Stimulated activated CD4-positive, alpha-beta T cell treated with anti-CD3 and anti-CD28 coated beads, Interleukin-12 subunit alpha, Interleukin-12 subunit beta, amount 100 ng/mL, for 24 hours (primary cell): ENCODE results near the gene TCF19.
"Not testable (repeated sequence)": the region's sequence is repeated elsewhere in the genome, so short reads cannot be mapped to it uniquely, and the experiment has no call there.

Source experiments
- DNase-seq, 2 experiments: peaks; one replicate each; pipeline ENCODE4 v3.0.0-alpha.2; 2020; ENCODE audit warnings: low read depth in 2 of 2

Gene TCF19

DNA sequence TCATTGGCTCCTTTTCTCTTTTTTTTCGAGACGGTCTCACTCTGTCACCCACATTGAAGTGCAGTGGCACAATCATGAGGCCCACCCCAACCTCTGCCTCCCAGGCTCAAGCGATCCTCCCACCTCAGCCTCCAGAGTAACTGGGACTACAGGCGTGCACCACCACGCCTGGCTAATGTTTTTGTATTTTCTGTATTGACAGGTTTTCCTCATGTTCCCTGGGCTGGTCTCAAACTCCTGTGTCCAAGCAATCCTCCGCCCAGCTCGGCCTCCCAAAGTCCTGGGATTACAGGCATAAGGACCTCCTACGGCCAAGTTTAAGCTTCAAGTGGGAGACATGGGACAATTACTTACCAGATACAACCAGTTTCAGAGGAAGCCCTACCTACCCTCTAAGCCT, 21.5 kb downstream of the TCF19 start:
- DNase-seq = no peak

- peak in 1 of 2 experiments; percentile 25 for DNase-seq
Measured at GRCh38 chr6:31180500-31180899, 22.1 kb downstream of the TCF19 start.

DNA sequence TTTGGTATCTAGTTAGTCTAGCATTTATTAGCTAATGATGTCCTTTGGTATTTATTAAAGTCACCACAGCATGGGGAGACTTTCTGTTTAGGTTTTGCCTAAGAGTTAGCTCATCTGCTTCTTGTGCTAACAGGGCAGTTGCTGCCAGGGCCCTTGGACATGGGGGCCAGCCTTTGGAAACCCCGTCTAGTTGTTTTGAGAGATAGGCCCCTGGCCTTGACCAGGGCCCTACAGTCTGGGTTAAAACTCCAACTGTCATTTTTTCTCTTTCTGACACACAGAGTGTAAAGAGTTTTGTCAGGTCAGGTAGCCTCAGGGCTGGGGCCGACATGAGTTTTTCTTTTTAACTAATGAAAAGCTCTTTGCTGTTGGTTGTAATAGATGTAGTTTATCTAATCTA, 24.9 kb downstream of the TCF19 start:
- not testable (repeated sequence) for DNase-seq

DNA sequence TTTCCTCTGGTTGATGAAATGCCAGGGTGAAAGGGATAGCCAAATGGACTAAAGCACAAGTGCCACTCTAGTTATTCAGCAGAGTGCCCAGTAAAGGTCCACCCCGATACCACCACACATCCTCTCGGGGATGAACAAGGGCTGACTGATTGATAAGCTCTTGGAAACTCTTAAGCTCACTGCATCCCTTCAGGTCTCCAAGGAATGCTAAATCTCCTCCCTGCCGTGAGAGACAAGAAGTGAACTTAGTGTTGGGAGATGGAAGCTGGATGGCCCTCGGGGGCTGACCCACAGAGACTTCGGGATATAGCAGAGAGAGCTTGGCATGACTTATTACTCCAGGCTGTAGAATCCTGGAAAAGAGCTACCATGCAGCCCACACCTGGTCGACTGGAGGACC, 25.5 kb downstream of the TCF19 start:
- not testable (repeated sequence) for DNase-seq

- DNase-seq = not testable (repeated sequence)
Measured at GRCh38 chr6:31185695-31186051, 27.3 kb downstream of the TCF19 start.

- DNase-seq = no peak
Measured at GRCh38 chr6:31186052-31186734, 27.8 kb downstream of the TCF19 start.

DNA sequence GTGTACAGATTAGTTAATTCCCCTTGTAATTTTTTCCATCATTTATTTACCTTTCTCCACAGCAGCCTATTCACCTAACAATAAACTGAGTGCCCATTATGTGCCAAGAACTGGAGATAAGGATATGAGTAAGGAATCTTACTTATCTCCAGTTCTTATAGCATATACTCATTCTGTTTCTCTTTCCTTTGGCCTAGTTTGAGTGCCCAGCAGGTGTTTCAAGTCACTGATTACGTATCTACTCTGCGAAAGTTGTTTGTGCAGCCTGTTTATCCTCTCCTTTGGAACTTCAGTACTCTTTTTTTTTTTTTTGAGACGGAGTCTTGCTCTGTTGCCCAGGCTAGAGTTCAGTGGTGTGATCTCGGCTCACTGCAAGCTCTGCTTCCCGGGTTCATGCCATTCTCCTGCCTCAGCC, 29.4 kb downstream of the TCF19 start:
- DNase-seq = no peak

DNA sequence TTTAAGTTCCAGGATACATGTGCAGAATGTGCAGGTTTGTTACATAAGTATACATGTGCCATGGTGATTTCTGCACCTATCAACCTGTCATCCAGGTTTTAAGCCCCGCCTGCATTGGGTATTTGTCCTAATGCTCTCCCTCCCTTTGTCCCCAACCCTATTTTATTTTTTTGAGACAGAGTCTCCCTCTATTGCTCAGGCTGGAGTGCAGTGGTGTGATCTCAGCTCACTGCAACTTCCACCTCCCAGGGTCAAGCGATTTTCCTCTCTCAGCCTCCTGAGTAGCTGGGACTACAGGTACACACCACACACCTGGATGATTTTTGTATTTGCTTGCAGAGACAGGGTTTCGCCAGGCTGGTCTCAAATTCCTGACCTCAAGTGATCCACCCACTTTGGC, 30.8 kb downstream of the TCF19 start:
- DNase-seq = not testable (repeated sequence)

- DNase-seq = no peak
Measured at GRCh38 chr6:31190488-31190887, 32.1 kb downstream of the TCF19 start.

DNA sequence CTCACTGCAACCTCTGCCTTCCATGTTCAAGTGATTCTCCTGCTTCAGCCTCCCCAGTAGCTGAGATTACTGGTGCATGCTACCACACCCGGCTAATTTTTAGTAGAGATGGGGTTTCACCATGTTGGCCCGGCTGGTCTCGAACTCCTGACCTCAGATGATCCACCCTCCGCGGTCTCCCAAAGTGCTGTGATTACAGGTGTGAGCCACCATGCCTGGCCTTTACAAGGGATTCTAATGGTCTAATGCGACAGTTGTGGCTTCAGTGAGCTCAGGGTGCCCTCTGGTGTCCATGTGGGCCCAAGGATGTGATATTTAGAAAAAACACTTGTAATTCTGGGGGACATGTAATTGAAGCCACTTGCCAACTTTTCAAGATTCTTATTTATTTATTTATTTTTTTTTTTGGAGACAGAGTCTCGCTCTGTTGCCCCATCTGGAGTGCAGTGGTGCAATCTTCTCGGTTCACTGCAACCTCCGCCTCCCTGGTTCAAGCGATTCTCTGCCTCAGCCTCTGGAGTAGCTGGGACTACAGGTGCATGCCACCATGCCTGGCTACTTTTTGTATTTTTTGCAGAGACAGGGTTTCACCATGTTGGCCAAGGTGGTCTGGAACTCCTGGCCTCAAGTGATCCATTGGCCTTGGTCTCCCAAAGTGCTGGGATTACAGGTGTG, 34.2 kb downstream of the TCF19 start:
- peak in 1 of 2 experiments; percentile 47 for DNase-seq

GRCh38 chr6:31193206-31193605, 34.8 kb downstream of the TCF19 start:
- DNase-seq = no peak

- DNase-seq = no peak
Measured at GRCh38 chr6:31194061-31194834, 35.9 kb downstream of the TCF19 start.

- DNase-seq = not testable (repeated sequence)
Measured at GRCh38 chr6:31195308-31195979, 37.1 kb downstream of the TCF19 start.

DNA sequence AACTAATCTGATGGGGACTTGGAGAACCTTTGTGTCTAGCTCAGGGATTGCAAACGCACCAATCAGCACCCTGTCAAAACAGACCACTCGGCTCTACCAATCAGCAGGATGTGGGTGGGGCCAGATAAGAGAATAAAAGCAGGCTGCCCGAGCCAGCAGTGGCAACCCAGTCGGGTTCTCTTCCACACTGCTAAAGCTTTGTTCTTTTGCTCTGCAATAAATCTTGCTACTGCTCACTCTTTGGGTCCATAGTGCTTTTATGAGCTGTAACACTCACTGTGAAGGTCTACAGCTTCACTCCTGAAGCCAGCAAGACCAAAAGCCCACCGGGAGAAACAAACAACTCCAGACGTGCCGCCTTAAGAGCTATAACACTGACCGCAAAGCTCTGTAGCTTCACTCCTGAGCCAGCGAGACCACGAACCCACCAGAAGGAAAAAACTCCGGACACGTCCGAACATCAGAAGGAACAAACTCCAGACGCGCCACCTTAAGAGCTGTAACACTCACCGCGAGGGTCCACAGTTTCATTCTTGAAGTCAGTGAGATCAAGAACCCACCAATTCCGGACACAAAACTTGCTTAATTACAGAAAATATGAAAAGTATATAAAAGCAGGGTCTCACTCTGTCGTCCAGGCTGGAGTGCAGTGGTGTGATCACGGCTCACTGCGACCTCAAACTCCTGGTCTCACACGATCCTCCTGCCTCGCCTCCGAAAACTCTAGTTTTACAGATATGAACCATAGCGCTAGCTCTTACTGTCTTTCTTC, 38.0 kb downstream of the TCF19 start:
- not testable (repeated sequence) for DNase-seq

DNA sequence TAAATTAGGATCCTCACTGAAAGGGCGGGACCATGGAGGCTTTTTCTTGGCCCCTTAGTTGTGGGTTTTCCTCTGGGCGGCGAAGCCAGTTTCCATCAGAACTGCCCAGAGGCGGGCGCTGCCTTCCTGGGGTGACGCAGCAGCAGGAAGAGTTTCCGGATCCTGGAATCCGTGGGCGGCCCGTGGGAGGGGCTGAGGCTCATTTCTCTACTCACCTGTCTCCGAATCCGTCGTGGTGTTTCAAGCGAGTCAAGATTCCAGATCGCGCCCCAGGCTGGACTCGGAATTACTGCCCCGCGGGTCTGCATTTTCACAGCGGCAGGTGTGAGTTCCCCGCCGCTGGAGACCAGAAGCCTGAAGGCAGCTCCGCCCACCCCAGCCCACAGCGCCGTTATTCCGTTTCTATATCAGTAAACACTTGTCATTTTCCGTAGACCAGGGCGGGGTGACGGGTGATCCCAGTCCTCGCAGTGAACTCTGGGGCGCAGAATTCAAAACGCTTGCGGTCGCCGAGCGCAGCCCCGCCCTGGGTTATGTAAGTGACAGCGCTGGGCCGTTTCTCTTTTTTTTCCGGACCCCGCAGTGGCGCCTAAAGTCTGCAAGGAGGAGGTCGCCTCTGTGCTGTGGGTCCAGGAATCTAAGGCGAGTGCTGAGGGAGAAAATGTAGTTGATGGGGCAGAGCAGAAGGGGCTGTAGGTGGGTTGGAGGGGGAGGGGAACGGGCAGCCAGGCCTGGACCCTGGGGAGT, 39.3 kb downstream of the TCF19 start:
- peak; percentile 85 to 90 for DNase-seq

GRCh38 chr6:31199105-31199452, 40.7 kb downstream of the TCF19 start:
- DNase-seq = not testable (repeated sequence)

- no peak for DNase-seq
Measured at GRCh38 chr6:31202259-31203166, 44.1 kb downstream of the TCF19 start.

GRCh38 chr6:31203345-31203979, 45.1 kb downstream of the TCF19 start:
- DNase-seq = peak in 1 of 2 experiments; percentile 35

GRCh38 chr6:31204751-31205145, 46.4 kb downstream of the TCF19 start:
- no peak for DNase-seq
